Endodermal cell (in vitro differentiated cells): ENCODE data around the gene SH3PXD2A. TPM values are rescaled to one million over a fixed set of nuclear protein-coding genes. Genes with fewer than 3 reads are reported as not detected.

ENCODE experiments used
- DNase-seq: peaks from one replicate; pipeline ENCODE4 v3.0.0-alpha.2; 2017
- H3K27ac ChIP-seq: 2 replicates; pipeline ENCODE4 v1.5.1; 2013; ENCODE audit warnings: mild to moderate bottlenecking, low read depth, low read length, moderate library complexity
- H3K27me3 ChIP-seq: 2 replicates; pipeline ENCODE4 v1.6.1; 2013; ENCODE audit warnings: mild to moderate bottlenecking, low read length, moderate library complexity; ENCODE audit not compliant: insufficient read depth, control insufficient read depth, poor library complexity, severe bottlenecking
- H3K36me3 ChIP-seq: 2 replicates; pipeline ENCODE4 v1.7.0; 2013; ENCODE audit warnings: mild to moderate bottlenecking, low read length, moderate library complexity; ENCODE audit not compliant: control insufficient read depth, insufficient read depth
- H3K4me1 ChIP-seq: one replicate; pipeline ENCODE4 v1.7.0; 2013; ENCODE audit warnings: low read length; ENCODE audit not compliant: control insufficient read depth, insufficient read depth
- H3K4me3 ChIP-seq: 2 replicates; pipeline ENCODE4 v1.5.1; 2013; ENCODE audit warnings: mild to moderate bottlenecking, low read length, moderate library complexity
- H3K9ac ChIP-seq: 2 replicates; pipeline ENCODE4 v1.6.1; 2013; ENCODE audit warnings: mild to moderate bottlenecking, low read length, moderate library complexity; ENCODE audit not compliant: poor library complexity, severe bottlenecking; ENCODE audit errors: extremely low read depth
- H3K9me3 ChIP-seq: 2 replicates; pipeline ENCODE4 v1.6.1; 2013; ENCODE audit warnings: mild to moderate bottlenecking, low read length, moderate library complexity; ENCODE audit not compliant: control insufficient read depth
- H3K27ac Mint-ChIP-seq: 2 replicates; pipeline ENCODE4 v1.8.0; 2020; ENCODE audit warnings: mixed read lengths
- H3K27me3 Mint-ChIP-seq: 2 replicates; pipeline ENCODE4 v1.8.0; 2021; ENCODE audit warnings: mild to moderate bottlenecking, mixed read lengths; ENCODE audit not compliant: insufficient read depth
- H3K36me3 Mint-ChIP-seq: 2 replicates; pipeline ENCODE4 v1.8.0; 2020; ENCODE audit warnings: low read depth, mixed read lengths
- H3K4me1 Mint-ChIP-seq: 2 replicates; pipeline ENCODE4 v1.8.0; 2020; ENCODE audit warnings: mixed read lengths
- H3K4me3 Mint-ChIP-seq: 2 replicates; pipeline ENCODE4 v1.8.0; 2020; ENCODE audit warnings: mild to moderate bottlenecking, moderate library complexity, mixed read lengths
- H3K9me3 Mint-ChIP-seq: 2 replicates; pipeline ENCODE4 v1.8.0; 2020; ENCODE audit warnings: mild to moderate bottlenecking, mixed read lengths
- WGBS, 2 experiments: methylation state at CpG; one replicate each; pipeline versions ENCODE4 v1.1.5 to v1.1.7; 2013; ENCODE audit warnings: missing lambda C conversion rate in 2 of 2, mixed read lengths in 1 of 2; ENCODE audit not compliant: insufficient coverage in 1 of 2, insufficient read length in 1 of 2; 5-methylcytosine and 5-hydroxymethylcytosine counted together
- total RNA-seq, 2 donors: library from RNA; stranded (reverse); fragmentation: NEBNext Ultra II Directional in 1 of 2; extraction: Animal tissue kit (Norgen Biotek cat#: 25700) in 1 of 2; gene quantifications; 2 replicates in 1 of 2; 3 replicates in 1 of 2; pipeline ENCODE4 v1.2.1, GENCODE V29; 2021
- TF ChIP-seq, protein P1 (sequence below): fragments of 200-600 bp; sonication (generic); conservative IDR thresholded peaks from 2 replicates; pipeline ENCODE4 v1.5.0; 2021; ENCODE audit warnings: antibody characterized with exemption, mild to moderate bottlenecking

The SH3PXD2A gene
- total RNA-seq, 2 donors from 2014 or later, result 15.7 to 22.6 TPM

DNA sequence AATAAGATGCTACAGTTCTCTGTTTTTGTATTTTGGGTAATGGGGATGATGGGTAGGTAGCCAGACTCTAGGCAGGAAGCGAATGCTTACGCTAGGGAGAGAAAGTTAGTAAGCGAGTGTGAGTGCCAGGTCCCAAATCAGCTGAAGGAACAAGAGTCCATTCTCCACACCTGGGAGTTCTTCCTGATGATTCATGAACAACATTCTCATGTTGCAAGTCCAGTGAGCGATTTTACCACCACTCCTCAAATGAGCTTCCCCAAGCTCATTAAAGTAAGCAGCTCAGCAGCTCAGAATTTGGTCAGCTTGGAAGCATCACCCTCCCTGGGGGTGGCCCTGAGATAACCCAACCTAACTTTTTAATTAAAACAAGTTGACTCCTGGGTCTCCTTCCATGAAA lies 27.3 kb downstream of the SH3PXD2A start:
- H3K36me3 ChIP-seq, result no peaks in the 10 kb centered on the region
- H3K9me3 ChIP-seq, result peaks cover 9% of the 10 kb centered on the region
- peaks cover 37% of the 10 kb centered on the region for H3K27me3 Mint-ChIP-seq
- no peak for DNase-seq
- TF ChIP-seq, protein P1, sequence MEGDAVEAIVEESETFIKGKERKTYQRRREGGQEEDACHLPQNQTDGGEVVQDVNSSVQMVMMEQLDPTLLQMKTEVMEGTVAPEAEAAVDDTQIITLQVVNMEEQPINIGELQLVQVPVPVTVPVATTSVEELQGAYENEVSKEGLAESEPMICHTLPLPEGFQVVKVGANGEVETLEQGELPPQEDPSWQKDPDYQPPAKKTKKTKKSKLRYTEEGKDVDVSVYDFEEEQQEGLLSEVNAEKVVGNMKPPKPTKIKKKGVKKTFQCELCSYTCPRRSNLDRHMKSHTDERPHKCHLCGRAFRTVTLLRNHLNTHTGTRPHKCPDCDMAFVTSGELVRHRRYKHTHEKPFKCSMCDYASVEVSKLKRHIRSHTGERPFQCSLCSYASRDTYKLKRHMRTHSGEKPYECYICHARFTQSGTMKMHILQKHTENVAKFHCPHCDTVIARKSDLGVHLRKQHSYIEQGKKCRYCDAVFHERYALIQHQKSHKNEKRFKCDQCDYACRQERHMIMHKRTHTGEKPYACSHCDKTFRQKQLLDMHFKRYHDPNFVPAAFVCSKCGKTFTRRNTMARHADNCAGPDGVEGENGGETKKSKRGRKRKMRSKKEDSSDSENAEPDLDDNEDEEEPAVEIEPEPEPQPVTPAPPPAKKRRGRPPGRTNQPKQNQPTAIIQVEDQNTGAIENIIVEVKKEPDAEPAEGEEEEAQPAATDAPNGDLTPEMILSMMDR, result no peak
- no peak overlapping the region for H3K4me3 ChIP-seq
- H3K9me3 Mint-ChIP-seq, result peaks cover 8% of the 10 kb centered on the region
- H3K4me1 ChIP-seq, result peaks cover 14% of the 10 kb centered on the region
- no peaks in the 10 kb centered on the region for H3K36me3 Mint-ChIP-seq
- H3K4me1 Mint-ChIP-seq, result peaks cover 47% of the 10 kb centered on the region
- 92 to 93% methylated on average over 2 to 4 of the region's 4 CpGs for WGBS, 2 experiments
- H3K27ac ChIP-seq, result no peak overlapping the region
- no peak overlapping the region for H3K4me3 Mint-ChIP-seq
- H3K9ac ChIP-seq, result no peak overlapping the region
- H3K27ac Mint-ChIP-seq, result no peak overlapping the region
- H3K27me3 ChIP-seq, result peaks cover 21% of the 10 kb centered on the region

DNA sequence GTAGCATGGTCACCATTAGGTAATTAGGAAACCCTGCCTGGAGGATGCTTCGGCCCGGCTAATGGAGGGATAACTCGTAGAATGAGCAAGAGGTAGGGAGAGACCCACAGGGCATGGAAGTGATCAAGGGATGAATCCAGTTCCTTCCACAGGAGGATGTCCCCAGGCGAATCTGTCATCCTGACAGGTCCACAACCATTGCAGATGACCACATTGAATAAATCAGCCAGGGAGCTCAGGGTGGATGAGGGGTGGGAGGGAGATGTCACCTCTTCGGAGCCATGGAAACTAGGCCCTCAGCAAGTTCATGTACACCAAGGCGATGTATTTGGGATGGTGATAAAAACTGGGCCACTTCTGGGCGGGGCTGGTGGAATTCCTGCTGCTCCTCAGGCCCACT lies 28.5 kb downstream of the SH3PXD2A start:
- Histone ChIP-seq H3K4me3 (no peak overlapping the region), H3K36me3 (no peaks in the 10 kb centered on the region), H3K27me3 (peaks cover 21% of the 10 kb centered on the region), H3K4me1 (peaks cover 18% of the 10 kb centered on the region), H3K9me3 (no peaks in the 10 kb centered on the region), H3K9ac (no peak overlapping the region), H3K27ac (no peak overlapping the region)
- no peak overlapping the region for H3K4me3 Mint-ChIP-seq
- H3K27ac Mint-ChIP-seq, result no peak overlapping the region
- 94 to 98% methylated on average over 5 to 7 of the region's 7 CpGs for WGBS, 2 experiments
- H3K27me3 Mint-ChIP-seq, result peaks cover 37% of the 10 kb centered on the region
- no peak for DNase-seq
- H3K4me1 Mint-ChIP-seq, result peaks cover 55% of the 10 kb centered on the region
- TF ChIP-seq, protein P1, result no peak
- H3K36me3 Mint-ChIP-seq, result no peaks in the 10 kb centered on the region
- peaks cover 2% of the 10 kb centered on the region for H3K9me3 Mint-ChIP-seq

DNA sequence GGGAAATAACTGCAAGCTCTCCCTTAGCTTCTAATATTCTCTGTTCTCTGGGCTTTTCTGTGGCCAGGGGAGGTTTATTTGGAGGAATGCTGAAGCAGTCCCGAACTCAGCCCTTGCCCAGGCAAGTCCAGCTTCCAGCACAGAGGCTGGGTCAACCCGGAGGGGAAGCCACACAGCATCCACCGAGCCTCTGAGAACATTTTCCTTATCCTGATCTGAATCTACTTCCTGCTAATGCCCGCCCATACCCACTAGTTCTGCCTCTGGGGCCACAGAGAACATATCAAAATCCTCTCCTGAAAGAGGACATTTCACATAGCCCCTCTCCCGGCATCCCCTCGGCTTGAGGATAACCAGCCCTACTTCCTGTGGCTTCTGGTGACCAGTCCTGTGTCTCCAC lies 31.1 kb downstream of the SH3PXD2A start:
- no peak for DNase-seq
- no peaks in the 10 kb centered on the region for H3K9me3 Mint-ChIP-seq
- no peaks in the 10 kb centered on the region for H3K36me3 Mint-ChIP-seq
- H3K4me3 Mint-ChIP-seq, result no peak overlapping the region
- Histone ChIP-seq H3K4me1 (peaks cover 21% of the 10 kb centered on the region), H3K4me3 (no peak overlapping the region), H3K36me3 (no peaks in the 10 kb centered on the region), H3K27me3 (peaks cover 21% of the 10 kb centered on the region), H3K9me3 (no peaks in the 10 kb centered on the region), H3K9ac (no peak overlapping the region), H3K27ac (no peak overlapping the region)
- 89 to 97% methylated on average over 3 to 6 of the region's 6 CpGs for WGBS, 2 experiments
- peaks cover 37% of the 10 kb centered on the region for H3K27me3 Mint-ChIP-seq
- H3K4me1 Mint-ChIP-seq, result peaks cover 53% of the 10 kb centered on the region
- TF ChIP-seq, protein P1, result no peak
- no peak overlapping the region for H3K27ac Mint-ChIP-seq
